Measurements from ENCODE around the gene BAG5.
"Not testable (repeated sequence)": the region's sequence is repeated elsewhere in the genome, so short reads cannot be mapped to it uniquely, and the experiment has no call there.

BAG5 gene

GRCh38 chr14:103562429-103563225 is at the start of gene BAG5, which contains the start of gene COA8:
Gene BAG5 (minus strand): TSS chr14:103562657. CDS start chr14:103561164, 1,493 bp downstream.
Gene COA8 (plus strand): TSS chr14:103562960. CDS start chr14:103563002, 42 bp downstream.
- TF ChIP-seq CTCF (conservative IDR thresholded peaks at IDR 0.05; ENCODE audit: low read length) = no peak
- H3K4me3 ChIP-seq (ENCODE audit: low read length) = peak within 1 kb of the TSS; percentile 87
- DNase-seq (ENCODE audit: low read depth) = peak; percentile 84

GRCh38 chr14:103611215-103611614 is 48.8 kb upstream of the BAG5 start:
- H3K4me3 ChIP-seq (ENCODE audit: low read length) = no peak overlapping the region
- DNase-seq (ENCODE audit: low read depth) = no peak

GRCh38 chr14:103609081-103609480 is 46.6 kb upstream of the BAG5 start:
- not testable (repeated sequence) for DNase-seq (ENCODE audit: low read depth); H3K4me3 ChIP-seq (ENCODE audit: low read length)

More at GRCh38 chr14:103611215-103611614, 48.8 kb upstream of the BAG5 start:
- TF ChIP-seq CTCF (conservative IDR thresholded peaks at IDR 0.05; ENCODE audit: low read length) = no peak

GRCh38 chr14:103607822-103608221 is 45.4 kb upstream of the BAG5 start:
- H3K4me3 ChIP-seq (ENCODE audit: low read length) = no peak overlapping the region
- no peak for TF ChIP-seq CTCF (conservative IDR thresholded peaks at IDR 0.05; ENCODE audit: low read length)

GRCh38 chr14:103606963-103607668 is 44.7 kb upstream of the BAG5 start:
- DNase-seq (ENCODE audit: low read depth) = peak; percentile 95
- H3K4me3 ChIP-seq (ENCODE audit: low read length) = peak overlapping the region; percentile 33
- peak; percentile 55 for TF ChIP-seq CTCF (conservative IDR thresholded peaks at IDR 0.05; ENCODE audit: low read length)

More at GRCh38 chr14:103607822-103608221, 45.4 kb upstream of the BAG5 start:
- DNase-seq (ENCODE audit: low read depth) = no peak

- DNase-seq (ENCODE audit: low read depth) = no peak
- no peak overlapping the region for H3K4me3 ChIP-seq (ENCODE audit: low read length)
These were observed 42.2 kb upstream of the BAG5 start for GRCh38 chr14:103604620-103605019.

More at GRCh38 chr14:103604620-103605019, 42.2 kb upstream of the BAG5 start:
- TF ChIP-seq CTCF (conservative IDR thresholded peaks at IDR 0.05; ENCODE audit: low read length) = no peak

Measured in AG10803 (cell line).